22Rv1 (cell line): ENCODE results near the gene CELA2B.

Experiments used
- CTCF ChIP-seq: fragments of 450-650 bp; IDR thresholded peaks from 2 replicates; pipeline ENCODE4 v1.5.1; 2017; ENCODE audit warnings: mild to moderate bottlenecking
- ZFX ChIP-seq: fragments of 450-650 bp; IDR thresholded peaks from 2 replicates; pipeline ENCODE4 v1.6.1; 2017; ENCODE audit warnings: antibody characterized with exemption, borderline replicate concordance

GRCh38 chr1:15492596-15492995 lies 16.7 kb downstream of the CELA2B start:
- TF ChIP-seq CTCF (no peak), ZFX (no peak)
